Measurements from ENCODE around the gene SAT2. TPM values are rescaled to one million over a fixed set of nuclear protein-coding genes. Genes with fewer than 3 reads are reported as not detected.

SAT2 gene
- total RNA-seq, 1 donor from 2014 or later, result 34.6 TPM

- H3K36me3 ChIP-seq, result no peaks in the 10 kb centered on the region
- Mint-ChIP-seq H3K9me3 (no peaks in the 10 kb centered on the region), H3K4me3 (peak overlapping the region; percentile 24), H3K4me1 (peaks cover 45% of the 10 kb centered on the region), H3K27me3 (ENCODE audit: insufficient read depth, low read depth) (peaks cover 5% of the 10 kb centered on the region), H3K36me3 (no peaks in the 10 kb centered on the region), H3K27ac (peak overlapping the region; percentile 60)
- no peak for DNase-seq (ENCODE audit: low spot score)
- H4K20me1 ChIP-seq (ENCODE audit: low read depth), result no peaks in the 10 kb centered on the region
- H3K27ac ChIP-seq, result no peak overlapping the region
- no peak overlapping the region for H3K4me3 ChIP-seq
- H2AFZ ChIP-seq (replicated peaks), result no peak overlapping the region
- H3K4me1 ChIP-seq, result peaks cover 7% of the 10 kb centered on the region
- no peaks in the 10 kb centered on the region for H3F3A ChIP-seq (ENCODE audit: low read depth)
- no peaks in the 10 kb centered on the region for H3K9me3 ChIP-seq (ENCODE audit: low read depth)
- no peak overlapping the region for H3K9ac ChIP-seq
- TF ChIP-seq CTCF (IDR thresholded peaks at IDR 0.05) (no peak), EZH2 (IDR thresholded peaks at IDR 0.05) (no peak), EZH2phosphoT487 (IDR thresholded peaks at IDR 0.05) (no peak)
- H3K27me3 ChIP-seq, result no peaks in the 10 kb centered on the region
- H3K4me2 ChIP-seq, result no peak overlapping the region
- no peaks in the 10 kb centered on the region for H3K79me2 ChIP-seq (ENCODE audit: low read depth)
Observed at GRCh38 chr17:7633093-7633492, 5.5 kb upstream of the SAT2 start.

GRCh38 chr17:7632492-7632894 lies 4.9 kb upstream of the SAT2 start:
- H3K4me2 ChIP-seq, result no peak overlapping the region
- H3K9ac ChIP-seq, result no peak overlapping the region
- H2AFZ ChIP-seq (replicated peaks), result peak overlapping the region; percentile 66
- H3K79me2 ChIP-seq (ENCODE audit: low read depth), result no peaks in the 10 kb centered on the region
- H3K27me3 Mint-ChIP-seq (ENCODE audit: insufficient read depth, low read depth), result peaks cover 5% of the 10 kb centered on the region
- H3K4me1 ChIP-seq, result peaks cover 7% of the 10 kb centered on the region
- peaks cover 6% of the 10 kb centered on the region for H3F3A ChIP-seq (ENCODE audit: low read depth)
- H3K36me3 Mint-ChIP-seq, result no peaks in the 10 kb centered on the region
- H3K4me1 Mint-ChIP-seq, result peaks cover 45% of the 10 kb centered on the region
- DNase-seq (ENCODE audit: low spot score), result peak; percentile 70
- no peaks in the 10 kb centered on the region for H3K9me3 Mint-ChIP-seq
- no peaks in the 10 kb centered on the region for H3K27me3 ChIP-seq
- peak overlapping the region; percentile 9 for H3K4me3 Mint-ChIP-seq
- TF ChIP-seq EZH2 (IDR thresholded peaks at IDR 0.05), result no peak
- TF ChIP-seq CTCF (IDR thresholded peaks at IDR 0.05), result peak; percentile 64
- H4K20me1 ChIP-seq (ENCODE audit: low read depth), result no peaks in the 10 kb centered on the region
- no peak overlapping the region for H3K27ac ChIP-seq
- no peaks in the 10 kb centered on the region for H3K36me3 ChIP-seq
- H3K27ac Mint-ChIP-seq, result peak overlapping the region; percentile 40
- H3K9me3 ChIP-seq (ENCODE audit: low read depth), result no peaks in the 10 kb centered on the region
- no peak overlapping the region for H3K4me3 ChIP-seq

- no peaks in the 10 kb centered on the region for H3K36me3 Mint-ChIP-seq
- Histone ChIP-seq H3K4me1 (peaks cover 7% of the 10 kb centered on the region), H3K9me3 (ENCODE audit: low read depth) (no peaks in the 10 kb centered on the region), H3K36me3 (no peaks in the 10 kb centered on the region), H3K9ac (no peak overlapping the region), H3F3A (ENCODE audit: low read depth) (peaks cover 13% of the 10 kb centered on the region), H3K4me2 (no peak overlapping the region), H3K27ac (no peak overlapping the region), H3K4me3 (no peak overlapping the region), H3K27me3 (no peaks in the 10 kb centered on the region), H2AFZ (replicated peaks) (no peak overlapping the region), H3K79me2 (ENCODE audit: low read depth) (no peaks in the 10 kb centered on the region), H4K20me1 (ENCODE audit: low read depth) (no peaks in the 10 kb centered on the region)
- no peak for DNase-seq (ENCODE audit: low spot score)
- peaks cover 48% of the 10 kb centered on the region for H3K4me1 Mint-ChIP-seq
- H3K27me3 Mint-ChIP-seq (ENCODE audit: insufficient read depth, low read depth), result peaks cover 5% of the 10 kb centered on the region
- H3K4me3 Mint-ChIP-seq, result no peak overlapping the region
- no peaks in the 10 kb centered on the region for H3K9me3 Mint-ChIP-seq
- TF ChIP-seq EZH2phosphoT487 (IDR thresholded peaks at IDR 0.05) (no peak), EZH2 (IDR thresholded peaks at IDR 0.05) (no peak), CTCF (IDR thresholded peaks at IDR 0.05) (no peak)
- peak overlapping the region; percentile 21 for H3K27ac Mint-ChIP-seq
Observed at GRCh38 chr17:7631398-7632380, 4.1 kb upstream of the SAT2 start.

All from neural progenitor cell (in vitro differentiated cells).